ENCODE data around the gene GPR135. TPM values are rescaled to one million over a fixed set of nuclear protein-coding genes. Genes with fewer than 3 reads are reported as not detected.
"Not testable (repeated sequence)": the region's sequence is repeated elsewhere in the genome, so short reads cannot be mapped to it uniquely, and the experiment has no call there.

The GPR135 gene
- polyA plus RNA-seq, 1 donor = 7.4 TPM

- DNase-seq = no peak
Measured at GRCh38 chr14:59480166-59480565, 15.0 kb upstream of the GPR135 start.

- no peak for DNase-seq
Measured at GRCh38 chr14:59478540-59478939, 13.4 kb upstream of the GPR135 start.

GRCh38 chr14:59475709-59476108 is 10.5 kb upstream of the GPR135 start:
- no peak for DNase-seq

- DNase-seq = no peak
Measured at GRCh38 chr14:59474172-59474571, 9.0 kb upstream of the GPR135 start.

GRCh38 chr14:59464486-59465315 is 479 bp downstream of the GPR135 start:
- peak; percentile 59 for DNase-seq

GRCh38 chr14:59463787-59464485 is 1.2 kb downstream of the GPR135 start:
- DNase-seq = no peak

GRCh38 chr14:59461891-59462290 is 3.3 kb downstream of the GPR135 start:
- no peak for DNase-seq

GRCh38 chr14:59460378-59460777 is 4.8 kb downstream of the GPR135 start:
- DNase-seq = no peak

- DNase-seq = no peak
Measured at GRCh38 chr14:59458486-59458885, 6.7 kb downstream of the GPR135 start.

- DNase-seq = no peak
Measured at GRCh38 chr14:59455411-59455810, 9.8 kb downstream of the GPR135 start.

GRCh38 chr14:59454139-59454538 is 11.0 kb downstream of the GPR135 start:
- no peak for DNase-seq

- no peak for DNase-seq
Measured at GRCh38 chr14:59451849-59452248, 13.3 kb downstream of the GPR135 start.

- DNase-seq = no peak
Measured at GRCh38 chr14:59450716-59451115, 14.5 kb downstream of the GPR135 start.

GRCh38 chr14:59448673-59449072 is 16.5 kb downstream of the GPR135 start:
- DNase-seq = not testable (repeated sequence)

GRCh38 chr14:59439256-59439965 is 25.8 kb downstream of the GPR135 start:
- no peak for DNase-seq

- DNase-seq = no peak
Measured at GRCh38 chr14:59438195-59438647, 27.0 kb downstream of the GPR135 start.

- DNase-seq = no peak
Measured at GRCh38 chr14:59435987-59436386, 29.2 kb downstream of the GPR135 start.

- DNase-seq = no peak
Measured at GRCh38 chr14:59435101-59435500, 30.1 kb downstream of the GPR135 start.

- no peak for DNase-seq
Measured at GRCh38 chr14:59429790-59430189, 35.4 kb downstream of the GPR135 start.

- DNase-seq = no peak
Measured at GRCh38 chr14:59428581-59429012, 36.6 kb downstream of the GPR135 start.

- DNase-seq = no peak
Measured at GRCh38 chr14:59427653-59428580, 37.3 kb downstream of the GPR135 start.

Measured in left kidney (tissue), 2 donors.